H1 (cell line): ENCODE measurements around the gene PIAS4.

ENCODE experiments used
- CTCF ChIP-seq, 3 experiments: IDR thresholded peaks; 1 replicate in 2 of 3; 2 replicates in 1 of 3; pipeline versions ENCODE4 v1.5.1 to v1.6.1; 2011; ENCODE audit warnings: low read length in 3 of 3, mild to moderate bottlenecking in 3 of 3, inconsistent platforms in 2 of 3, low read depth in 1 of 3, moderate library complexity in 1 of 3; ENCODE audit not compliant: insufficient read depth in 1 of 3; ENCODE audit errors: control extremely low read depth in 1 of 3
- JUN ChIP-seq: IDR thresholded peaks from 2 replicates; pipeline ENCODE4 v1.6.1; 2011; ENCODE audit warnings: low read depth, mild to moderate bottlenecking, improper control_type of control experiment, low read length
- KDM1A ChIP-seq: fragments of 200-600, 300-600 bp; sonication (generic); IDR thresholded peaks from 2 replicates; pipeline ENCODE4 v1.7.1; 2016; ENCODE audit warnings: mild to moderate bottlenecking, low read length, borderline replicate concordance
- POLR2A ChIP-seq, 2 experiments: IDR thresholded peaks; 1 replicate in 1 of 2; 2 replicates in 1 of 2; pipeline ENCODE4 v1.6.1; 2011; ENCODE audit warnings: low read depth in 2 of 2, low read length in 2 of 2, mild to moderate bottlenecking in 2 of 2; ENCODE audit errors: control extremely low read depth in 1 of 2

GRCh38 chr19:3985643-3986259, 21.8 kb upstream of the PIAS4 start:
- no peak for TF ChIP-seq POLR2A (IDR thresholded peaks at IDR 0.05; ENCODE audit: control extremely low read depth in 1 of 2, low read depth in 2 of 2, low read length in 2 of 2)
- no peak for TF ChIP-seq CTCF (IDR thresholded peaks at IDR 0.05; ENCODE audit: control extremely low read depth in 1 of 3, insufficient read depth in 1 of 3, low read depth in 1 of 3, low read length in 3 of 3)
- no peak for TF ChIP-seq KDM1A
- no peak for TF ChIP-seq JUN
